NCI-H2029 treated with DMSO at 0.1 percent for 48 hours (cell line): ENCODE data around the gene CORT.
A peak's percentile ranks its signal among the peaks of the same experiment; 100 is the strongest.
"Not testable (repeated sequence)": the region's sequence is repeated elsewhere in the genome, so short reads cannot be mapped to it uniquely, and the experiment has no call there.

ENCODE experiments used
- DNase-seq: peaks from one replicate; lab custom pipeline; 2025; lab: John Stamatoyannopoulos, UW

The CORT gene, protein sequence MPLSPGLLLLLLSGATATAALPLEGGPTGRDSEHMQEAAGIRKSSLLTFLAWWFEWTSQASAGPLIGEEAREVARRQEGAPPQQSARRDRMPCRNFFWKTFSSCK

DNA sequence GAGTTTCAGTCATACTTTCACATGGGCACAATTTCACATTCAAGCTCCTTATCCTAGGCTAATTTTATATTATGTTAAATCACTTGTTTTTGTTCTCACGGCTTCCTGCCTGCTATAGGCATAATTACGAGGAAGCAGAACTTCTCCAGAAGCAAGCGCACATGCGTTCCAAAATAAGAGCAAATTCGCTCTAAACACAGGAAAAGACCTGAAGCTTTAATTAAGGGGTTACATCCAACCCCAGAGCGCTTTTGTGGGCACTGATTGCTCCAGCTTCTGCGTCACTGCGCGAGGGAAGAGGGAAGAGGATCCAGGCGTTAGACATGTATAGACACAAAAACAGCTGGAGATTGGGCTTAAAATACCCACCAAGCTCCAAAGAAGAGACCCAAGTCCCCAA lies at the start of gene CORT:
Gene CORT, plus strand, starts transcription at position 281 of the 400 bp plus-strand sequence. CDS start 193 bp downstream, outside the sequence.
- DNase-seq: no peak

DNA sequence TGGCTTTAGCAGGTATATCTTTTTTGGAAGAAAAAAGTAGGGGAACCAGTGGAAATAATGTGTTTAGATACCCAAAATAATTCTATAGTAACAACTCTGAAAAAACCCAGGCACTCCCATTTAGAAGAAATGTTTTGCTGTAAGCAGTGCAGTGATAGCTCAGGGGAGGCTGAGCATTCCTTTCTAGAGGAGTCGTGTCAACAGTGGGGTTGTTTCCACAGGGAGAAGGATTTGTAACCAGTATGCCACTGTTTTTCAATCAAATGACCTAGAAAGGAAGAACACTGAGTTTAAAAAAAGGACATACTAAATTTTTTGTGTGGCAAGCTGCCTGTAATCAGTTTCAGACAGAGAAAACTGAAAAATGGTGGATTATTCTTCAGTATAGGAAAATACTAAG lies 48.5 kb upstream of the CORT start:
- DNase-seq: no peak

DNA sequence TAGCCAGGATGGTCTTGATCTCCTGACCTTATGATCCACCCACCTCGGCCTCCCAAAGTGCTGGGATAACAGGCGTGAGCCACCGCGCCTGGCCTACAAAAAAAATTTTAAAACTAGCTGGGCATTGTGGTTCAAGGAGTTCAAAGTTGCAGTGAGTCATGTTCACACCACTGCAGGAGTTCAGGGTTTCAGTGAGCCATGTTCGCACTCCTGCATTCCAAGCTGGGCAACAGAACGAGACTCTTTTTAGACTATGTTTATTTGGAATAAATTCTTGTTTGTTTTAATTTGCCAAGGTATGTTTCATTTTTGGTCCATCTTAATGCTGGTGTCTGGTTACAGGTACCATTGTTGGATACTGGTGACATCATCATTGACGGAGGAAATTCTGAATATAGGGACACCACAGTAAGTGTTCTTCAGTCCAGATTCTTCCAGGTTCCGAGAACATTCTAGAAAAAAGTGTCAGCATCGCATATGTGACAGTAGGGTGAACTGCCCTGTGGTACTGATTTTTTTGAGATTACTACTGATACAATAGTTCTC lies 47.0 kb upstream of the CORT start:
- DNase-seq: no peak

DNA sequence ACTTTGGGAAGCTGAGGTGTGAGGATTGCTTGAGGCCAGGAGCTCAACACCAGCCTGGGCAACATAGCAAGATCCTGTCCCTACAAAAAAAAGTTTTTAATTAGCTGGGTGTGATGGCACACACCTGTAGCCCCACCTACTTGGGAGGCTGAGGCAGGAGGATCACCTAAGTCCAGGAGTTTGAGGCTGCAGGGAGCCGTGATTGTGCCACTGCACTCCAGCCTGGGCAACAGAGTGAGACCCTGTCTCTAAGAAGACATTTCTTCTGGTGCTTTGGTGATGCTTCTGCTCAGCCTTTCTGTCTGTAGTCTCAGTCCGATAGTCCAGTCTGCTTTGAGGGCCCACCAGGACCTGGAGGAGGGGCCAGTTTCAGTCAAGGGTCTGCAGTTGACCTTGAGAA lies 42.6 kb upstream of the CORT start:
- DNase-seq: no peak

DNA sequence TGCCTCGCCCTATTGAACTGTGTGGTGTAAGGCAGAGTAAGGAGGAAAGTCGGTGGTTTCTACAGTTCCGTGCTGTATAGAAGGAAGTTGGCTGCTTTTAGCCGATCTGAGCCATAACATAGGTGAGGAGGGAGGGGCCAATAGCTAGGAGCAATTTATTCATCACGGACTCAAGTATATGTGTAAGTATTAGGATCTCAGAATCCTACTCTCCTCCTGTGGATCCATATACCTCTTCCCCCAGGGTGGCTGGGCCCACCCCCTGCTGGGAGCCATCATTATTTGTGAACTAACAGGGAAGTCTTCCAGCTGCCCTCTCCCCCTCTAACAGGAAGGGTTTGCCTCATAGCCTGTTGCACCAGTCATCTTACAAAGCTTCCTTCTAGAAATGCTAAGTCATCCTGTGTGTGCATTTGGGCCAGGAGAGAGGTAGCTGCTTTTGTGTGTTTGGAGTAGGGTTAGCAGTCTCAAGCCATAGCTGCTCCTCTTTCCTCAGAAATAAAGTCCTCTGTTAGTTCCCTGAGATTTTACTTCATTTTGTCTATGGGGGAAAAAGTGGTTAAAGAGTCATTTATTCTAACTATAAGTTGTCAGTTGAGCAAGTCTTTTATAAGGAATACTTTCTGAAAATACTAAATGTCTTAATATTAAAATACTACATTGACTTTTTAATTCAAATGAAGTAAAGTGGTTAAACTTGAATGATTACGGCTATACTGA lies 34.5 kb upstream of the CORT start:
- no peak for DNase-seq

DNA sequence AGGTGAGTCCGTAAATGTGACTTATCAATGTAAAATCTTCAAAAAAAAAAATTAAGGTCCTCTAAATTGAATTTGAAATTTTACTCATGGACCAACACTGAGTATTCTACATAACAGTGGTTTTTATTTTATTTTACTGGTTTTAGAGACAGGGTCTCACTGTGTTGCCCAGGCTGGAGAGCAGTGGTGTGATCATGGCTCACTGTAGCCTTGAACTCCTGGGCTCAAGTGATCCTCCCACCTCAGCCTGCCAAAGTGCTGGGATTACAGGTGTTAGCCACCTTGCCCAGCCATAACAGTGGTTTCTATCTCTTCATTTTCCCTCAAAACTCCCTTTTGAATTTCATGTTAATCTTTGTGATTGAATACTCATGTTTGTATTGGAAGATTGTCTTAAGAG lies 33.9 kb upstream of the CORT start:
- DNase-seq: not testable (repeated sequence)

DNA sequence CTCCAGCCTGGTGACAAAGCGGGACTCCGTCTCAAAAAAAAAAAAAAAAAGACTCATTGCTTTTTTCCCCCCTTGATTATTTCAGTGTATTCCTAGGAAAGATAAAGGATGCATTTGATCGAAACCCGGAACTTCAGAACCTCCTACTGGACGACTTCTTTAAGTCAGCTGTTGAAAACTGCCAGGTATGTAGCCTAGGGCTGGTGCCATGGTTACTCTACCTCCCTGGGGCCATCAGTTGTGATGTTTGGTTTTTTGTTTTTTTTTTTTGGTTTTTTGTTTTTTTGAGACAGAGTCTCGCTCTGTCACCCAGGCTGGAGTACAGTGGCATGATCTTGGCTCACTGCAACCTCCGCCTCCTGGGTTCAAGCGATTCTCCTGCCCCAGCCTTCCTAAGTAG lies 31.1 kb upstream of the CORT start:
- not testable (repeated sequence) for DNase-seq

DNA sequence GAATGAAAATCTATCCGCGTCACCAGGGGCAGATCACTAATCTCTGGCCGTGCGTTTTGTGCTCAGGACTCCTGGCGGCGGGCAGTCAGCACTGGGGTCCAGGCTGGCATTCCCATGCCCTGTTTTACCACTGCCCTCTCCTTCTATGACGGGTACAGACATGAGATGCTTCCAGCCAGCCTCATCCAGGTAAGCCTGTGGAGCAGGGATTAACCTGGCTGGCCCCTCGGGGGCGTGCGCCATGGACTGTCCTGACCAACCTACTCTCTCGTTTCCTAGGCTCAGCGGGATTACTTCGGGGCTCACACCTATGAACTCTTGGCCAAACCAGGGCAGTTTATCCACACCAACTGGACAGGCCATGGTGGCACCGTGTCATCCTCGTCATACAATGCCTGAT lies 30.5 kb upstream of the CORT start:
- DNase-seq: no peak

DNA sequence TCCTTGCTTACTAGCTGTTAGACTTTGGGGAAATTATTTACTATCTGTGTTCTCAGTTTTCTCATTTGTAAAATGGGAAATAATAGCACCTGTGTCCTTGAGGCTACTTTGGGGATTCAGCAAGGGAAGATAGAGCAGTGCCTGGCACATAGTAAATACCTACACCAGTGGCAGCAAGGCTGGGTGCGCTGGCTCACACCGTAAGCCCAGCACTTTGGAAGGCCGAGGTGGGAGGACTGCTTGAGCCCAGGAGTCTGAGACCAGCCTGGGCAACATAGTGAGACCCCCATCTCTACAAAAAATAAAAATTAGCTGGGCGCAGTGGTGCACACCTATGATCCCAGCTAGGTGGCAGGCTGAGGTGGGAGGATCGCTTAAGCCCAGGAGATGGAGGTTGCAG lies 28.2 kb upstream of the CORT start:
- no peak for DNase-seq

DNA sequence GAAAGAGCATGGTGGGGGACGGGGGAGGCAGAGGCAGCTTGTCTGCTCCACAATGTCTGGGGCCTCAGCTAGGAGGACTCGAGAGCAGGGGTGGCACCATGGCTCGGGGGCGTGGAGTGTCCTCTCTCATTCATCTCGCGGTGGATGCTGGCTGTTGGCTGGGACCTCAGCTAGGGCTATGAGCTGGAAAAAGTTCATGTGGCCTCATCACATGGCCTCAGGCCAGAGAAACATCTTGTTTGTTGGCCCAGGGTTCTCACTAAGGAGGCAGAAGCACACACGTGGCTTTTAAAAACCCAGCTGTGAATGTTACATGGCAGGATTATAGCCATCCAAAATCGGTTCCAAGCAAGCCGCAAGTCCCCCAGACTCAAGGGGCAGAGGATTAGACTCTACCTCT lies 25.8 kb upstream of the CORT start:
- no peak for DNase-seq

DNA sequence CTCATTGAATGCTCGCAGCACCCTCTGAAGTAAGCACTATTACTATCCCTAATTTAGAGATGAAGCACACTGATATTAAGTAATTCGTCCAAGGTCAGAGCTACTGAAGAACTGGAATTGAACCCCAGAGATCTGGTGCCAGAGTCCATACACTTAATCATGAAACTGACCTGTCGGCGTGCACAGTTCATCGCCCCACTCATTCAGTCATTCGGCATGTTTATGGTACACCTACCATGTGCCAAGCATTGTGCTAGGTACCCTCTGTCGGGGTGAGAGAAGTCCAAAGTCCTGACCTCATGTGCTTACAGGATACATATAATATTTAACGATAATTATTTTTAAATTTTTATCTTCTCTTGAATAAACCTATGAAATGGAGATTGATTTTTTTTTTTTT lies 25.2 kb upstream of the CORT start:
- DNase-seq: no peak

DNA sequence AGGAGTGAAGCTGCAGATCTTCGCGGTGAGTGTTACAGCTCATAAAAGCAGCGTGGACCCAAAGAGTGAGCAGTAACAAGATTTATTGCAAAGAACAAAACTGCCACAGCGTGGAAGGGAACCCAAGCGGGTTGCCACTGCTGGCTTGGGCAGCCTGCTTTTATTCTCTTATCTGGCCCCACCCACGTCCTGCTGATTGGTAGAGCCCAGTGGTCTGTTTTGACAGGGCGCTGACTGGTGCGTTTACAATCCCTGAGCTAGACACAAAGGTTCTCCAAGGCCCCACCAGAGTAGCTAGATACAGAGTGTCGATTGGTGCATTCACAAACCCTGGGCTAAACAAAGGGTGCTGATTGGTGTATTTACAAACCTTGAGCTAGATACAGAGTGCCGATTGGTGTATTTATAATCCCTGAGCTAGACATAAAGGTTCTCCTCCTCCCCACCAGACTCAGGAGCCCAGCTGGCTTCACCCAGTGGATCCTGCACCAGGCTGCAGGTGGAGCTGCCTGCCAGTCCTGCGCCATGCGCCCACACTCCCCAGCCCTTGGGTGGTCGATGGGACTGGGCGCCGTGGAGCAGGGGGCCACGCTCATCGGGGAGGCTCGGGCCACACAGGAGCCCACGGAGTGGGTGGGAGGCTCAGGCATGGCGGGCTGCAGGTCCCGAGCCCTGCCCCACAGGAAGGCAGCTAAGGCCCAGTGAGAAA lies 23.9 kb upstream of the CORT start:
- DNase-seq: not testable (repeated sequence)

DNA sequence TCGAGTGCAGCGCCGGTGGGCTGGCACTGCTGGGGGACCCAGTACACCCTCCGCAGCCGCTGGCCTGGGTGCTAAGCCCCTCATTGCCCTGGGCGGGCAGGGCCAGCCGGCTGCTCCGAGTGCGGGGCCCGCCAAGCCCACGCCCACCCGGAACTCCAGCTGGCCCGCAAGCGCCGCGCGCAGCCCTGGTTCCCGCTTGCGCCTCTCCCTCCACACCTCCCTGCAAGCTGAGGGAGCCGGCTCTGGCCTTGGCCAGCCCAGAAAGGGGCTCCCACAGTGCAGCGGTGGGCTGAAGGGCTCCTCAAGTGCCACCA lies 23.3 kb upstream of the CORT start:
- DNase-seq: not testable (repeated sequence)

DNA sequence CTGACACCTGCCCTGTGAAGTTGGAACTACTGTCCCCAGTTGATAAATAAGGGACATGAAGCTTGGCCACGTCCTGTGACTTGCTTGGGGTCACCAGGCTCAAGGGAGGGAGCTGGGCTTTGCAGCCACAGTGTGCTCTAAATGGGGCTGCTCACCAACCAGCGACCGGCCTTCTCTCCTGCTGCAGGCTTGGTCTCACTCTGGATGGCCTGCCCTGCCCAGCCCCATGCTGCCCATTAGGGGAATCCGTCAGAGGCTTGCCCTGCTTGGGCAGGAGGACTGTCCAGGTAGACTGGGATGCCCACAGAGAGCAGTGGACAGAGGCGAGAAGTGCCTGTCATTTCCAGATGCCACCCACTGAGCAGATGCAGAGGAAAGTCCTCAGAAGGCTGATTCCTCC lies 20.8 kb upstream of the CORT start:
- DNase-seq: no peak

DNA sequence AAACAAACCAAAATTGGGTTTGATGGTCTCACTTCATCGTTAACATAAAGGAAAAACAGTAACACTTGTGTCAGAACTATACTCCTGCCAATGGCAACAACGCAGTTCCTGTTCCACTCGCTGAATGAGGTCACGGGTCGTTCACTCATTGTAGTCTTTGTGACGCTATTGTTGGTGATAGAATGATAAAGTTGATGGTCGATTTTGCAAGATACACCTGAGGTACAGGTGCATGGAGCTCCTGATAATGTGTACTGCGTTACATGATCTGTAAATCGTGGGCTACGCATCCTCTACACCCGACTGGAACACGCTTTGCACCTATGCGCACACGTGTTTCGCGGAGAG lies 20.0 kb upstream of the CORT start:
- no peak for DNase-seq

DNA sequence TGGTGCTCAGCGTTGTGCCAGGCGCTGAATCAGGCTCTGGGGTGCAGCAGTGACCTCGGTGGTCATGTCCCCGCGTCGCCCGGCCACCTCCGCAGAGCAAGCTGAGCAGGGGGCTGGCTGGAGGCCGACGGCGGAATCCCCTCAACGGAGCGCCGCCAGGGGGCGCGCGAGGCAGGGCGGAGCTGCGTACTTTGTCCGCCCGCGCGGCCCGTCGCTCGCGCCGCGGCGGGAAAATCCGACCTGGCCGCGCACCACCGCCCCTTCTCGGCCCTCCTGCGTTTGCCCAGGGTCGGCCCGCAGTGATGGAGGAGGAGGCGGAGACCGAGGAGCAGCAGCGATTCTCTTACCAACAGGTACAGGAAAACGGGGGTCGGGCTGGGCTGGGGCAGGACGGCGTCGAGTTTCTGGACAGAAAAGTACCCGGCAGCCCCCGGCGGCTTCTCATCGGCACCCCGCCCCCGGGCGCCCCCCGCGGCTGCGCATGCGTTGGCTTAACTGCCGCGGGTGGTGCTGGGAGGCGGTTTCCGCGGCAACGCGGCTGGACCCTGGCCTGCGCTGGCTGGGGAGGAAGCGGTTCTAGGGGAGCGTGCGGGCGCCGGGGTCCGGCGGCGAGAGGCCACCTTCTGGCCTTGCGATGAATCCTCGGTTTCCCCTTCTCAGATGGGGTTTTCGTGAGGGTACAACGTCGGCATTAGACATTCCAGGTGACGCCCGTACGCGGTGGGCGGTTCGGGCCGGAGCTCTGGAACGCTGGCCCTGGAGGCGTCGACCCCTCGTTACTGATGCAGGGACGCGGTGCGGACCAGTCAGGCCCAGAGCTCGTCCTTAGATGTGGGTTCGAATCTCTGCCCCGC lies 19.4 kb upstream of the CORT start, which contains the start of gene CENPS:
Gene CENPS, plus strand, starts transcription at position 218 of the 854 bp plus-strand sequence. Its CDS starts 85 bp downstream, at position 303.
- peak; percentile 62 for DNase-seq

DNA sequence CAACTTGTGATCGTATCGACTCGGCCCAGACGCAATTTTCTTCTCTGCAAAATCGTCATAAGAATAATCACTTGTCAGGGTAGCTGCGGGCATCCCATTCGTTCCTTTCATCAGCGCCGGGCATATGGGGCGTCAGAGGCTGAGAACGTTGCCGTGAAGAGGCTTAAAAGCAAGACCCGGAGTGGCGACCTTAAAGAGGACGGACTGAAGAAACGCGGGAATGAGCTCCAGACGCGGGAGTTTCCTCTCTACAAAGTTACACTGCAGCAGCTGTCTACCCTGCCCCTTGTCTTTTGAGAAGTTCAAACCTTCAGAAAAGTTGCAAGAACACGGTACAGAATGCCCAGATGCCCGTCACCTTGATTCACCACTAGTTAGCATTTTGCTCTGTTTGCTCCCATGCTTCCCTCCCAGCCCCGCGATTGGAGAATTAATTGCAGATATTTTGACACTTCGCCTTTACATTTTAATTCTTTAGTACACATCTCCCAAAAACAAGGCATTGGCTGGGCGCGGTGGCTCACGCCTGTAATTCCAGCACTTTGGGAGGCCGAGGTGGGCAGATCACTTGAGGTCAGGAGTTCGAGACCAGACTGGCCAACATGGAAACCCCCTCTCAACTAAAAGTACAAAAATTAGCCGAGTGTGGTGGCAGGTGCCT lies 18.6 kb upstream of the CORT start:
- no peak for DNase-seq

DNA sequence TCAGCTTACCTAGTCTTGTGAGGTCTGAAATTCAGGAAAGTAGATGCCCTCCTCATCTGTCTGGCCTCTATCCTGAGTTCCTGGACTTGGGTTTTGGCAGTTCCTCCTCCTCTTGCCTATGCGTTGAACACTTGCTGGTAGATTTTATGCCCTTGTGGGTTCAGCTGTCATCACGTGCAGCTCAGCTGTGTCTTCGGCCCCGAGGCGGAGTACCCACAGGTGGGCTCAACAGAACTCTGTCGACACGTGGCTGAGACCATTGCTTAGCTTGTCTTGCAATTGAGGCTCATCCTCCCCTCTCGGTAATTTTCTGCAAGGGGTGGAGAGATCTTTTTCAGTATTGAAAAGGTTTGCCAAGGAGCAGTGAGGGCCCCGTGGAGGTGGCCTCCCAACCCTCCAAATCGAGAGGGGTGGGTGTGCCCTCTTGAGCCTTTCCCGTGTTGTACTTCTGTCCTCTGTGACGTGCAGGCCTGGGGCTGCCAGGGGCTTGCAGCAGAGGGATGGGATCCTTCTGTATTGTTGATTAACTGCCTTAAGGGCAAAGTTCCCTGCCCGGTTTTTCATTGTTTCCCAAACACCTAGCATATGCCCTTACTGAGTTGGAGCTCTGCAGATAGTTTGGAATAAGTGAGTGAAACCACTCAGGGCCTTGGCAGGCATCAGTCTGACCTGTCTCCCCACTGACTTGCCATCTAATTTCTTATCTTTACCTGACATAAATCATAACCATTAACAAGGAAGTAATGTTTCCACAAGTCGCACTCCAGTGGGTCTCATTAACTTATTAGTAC lies 16.7 kb upstream of the CORT start:
- DNase-seq: no peak

DNA sequence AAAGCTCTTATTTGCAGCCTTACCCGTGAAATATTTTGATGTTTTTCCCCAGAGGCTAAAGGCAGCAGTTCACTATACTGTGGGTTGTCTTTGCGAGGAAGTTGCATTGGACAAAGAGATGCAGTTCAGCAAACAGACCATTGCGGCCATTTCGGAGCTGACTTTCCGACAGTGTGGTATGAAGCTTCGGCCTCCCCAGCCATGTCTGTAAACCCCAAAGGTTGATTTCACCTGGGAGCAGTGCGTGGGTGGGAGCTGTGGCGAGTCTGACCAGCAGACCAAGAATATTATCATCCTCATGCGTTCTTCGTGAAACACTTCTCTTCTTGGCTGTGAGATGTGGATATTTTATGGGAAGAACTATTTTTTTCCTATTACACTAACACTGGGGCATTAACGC lies 16.0 kb upstream of the CORT start:
- no peak for DNase-seq

DNA sequence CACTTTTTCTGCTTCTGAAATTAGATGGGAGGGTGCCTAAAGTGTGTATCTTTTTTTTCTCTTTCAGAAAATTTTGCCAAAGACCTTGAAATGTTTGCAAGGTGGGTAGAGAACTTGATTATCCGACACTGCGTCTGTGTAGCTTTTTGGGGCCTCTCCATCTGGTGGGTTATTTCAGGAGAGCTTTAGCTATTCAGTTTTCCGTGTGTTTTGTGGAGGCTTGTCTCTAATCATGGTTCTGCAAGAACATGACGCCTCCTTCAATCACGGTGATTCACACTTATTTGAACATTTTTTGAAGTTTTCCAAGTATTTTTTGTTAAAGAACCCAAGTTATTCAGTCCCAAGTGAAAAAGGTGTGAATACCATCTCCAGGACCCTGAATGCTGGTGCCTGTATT lies 15.2 kb upstream of the CORT start:
- no peak for DNase-seq

DNA sequence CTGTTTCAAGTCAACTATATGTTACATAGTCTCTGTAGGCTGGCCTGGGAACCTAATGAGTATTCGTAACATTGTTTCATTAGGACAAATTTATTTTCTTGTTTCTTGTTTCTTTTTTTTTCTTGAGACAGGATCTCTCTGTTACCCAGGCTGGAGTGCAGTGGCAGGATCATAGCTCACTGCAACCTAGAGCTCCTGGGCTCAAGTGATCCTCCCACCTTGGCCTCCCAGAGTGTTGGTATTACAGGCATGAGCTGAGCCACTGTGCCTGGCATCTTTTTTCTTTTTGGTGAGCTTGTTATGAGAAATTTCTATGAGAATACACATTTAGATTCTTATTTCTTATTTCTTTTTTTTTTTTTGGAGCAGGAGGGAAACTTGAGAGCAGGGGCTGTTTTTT lies 12.8 kb upstream of the CORT start:
- no peak for DNase-seq
